SK-N-MC (cell line): ENCODE data around the gene TRMT6.

Source experiments
- DNase-seq: peaks from one replicate; pipeline ENCODE4 v3.0.0-alpha.2; 2011; ENCODE audit warnings: low read depth, low spot score
- H3K27ac ChIP-seq: fragments of 200-600 bp; sonication (generic); 2 replicates; pipeline ENCODE4 v1.5.1; 2016; ENCODE audit warnings: mixed run types
- H3K36me3 ChIP-seq: fragments of 200-600 bp; sonication (generic); 2 replicates; pipeline ENCODE4 v1.6.1; 2017; ENCODE audit warnings: antibody characterized with exemption, low read length, mixed read lengths; ENCODE audit not compliant: insufficient read depth
- H3K4me3 ChIP-seq: fragments of 200-600 bp; sonication (generic); 2 replicates; pipeline ENCODE4 v1.5.1; 2016
- H3K9ac ChIP-seq: fragments of 200-600 bp; sonication (generic); 2 replicates; pipeline ENCODE4 v1.8.0; 2017; ENCODE audit warnings: mixed run types, mixed read lengths; ENCODE audit not compliant: insufficient read length
- H3K9me3 ChIP-seq: fragments of 200-600 bp; sonication (generic); 2 replicates; pipeline ENCODE4 v1.6.1; 2017; ENCODE audit warnings: low read depth, mild to moderate bottlenecking, antibody characterized with exemption, low read length, moderate library complexity, mixed read lengths
- EZH2 ChIP-seq: fragments of 200-600 bp; sonication (generic); IDR thresholded peaks from one replicate; pipeline ENCODE4 v1.6.1; 2017; ENCODE audit warnings: antibody characterized with exemption
- FOXP2 ChIP-seq: optimal IDR thresholded peaks from 2 replicates; pipeline ENCODE3; 2011; ENCODE audit warnings: mild to moderate bottlenecking, moderate library complexity; ENCODE audit not compliant: insufficient read depth; ENCODE audit errors: extremely low read length, control extremely low read depth
- POLR2AphosphoS5 ChIP-seq: IDR thresholded peaks from 2 replicates; pipeline ENCODE4 v1.6.1; 2012; ENCODE audit warnings: mild to moderate bottlenecking, low read depth, low read length, borderline replicate concordance

The TRMT6 gene

GRCh38 chr20:5980720-5981538 lies 30.6 kb upstream of the TRMT6 start:
- H3K4me3 ChIP-seq = no peak overlapping the region
- DNase-seq = no peak
- H3K9me3 ChIP-seq = no peaks in the 10 kb centered on the region
- TF ChIP-seq POLR2AphosphoS5 = no peak
- TF ChIP-seq FOXP2 = no peak
- no peak for TF ChIP-seq EZH2
- H3K9ac ChIP-seq = no peak overlapping the region
- peaks cover 69% of the 10 kb centered on the region for H3K36me3 ChIP-seq
- no peak overlapping the region for H3K27ac ChIP-seq

GRCh38 chr20:5979801-5980200 lies 29.5 kb upstream of the TRMT6 start:
- Histone ChIP-seq H3K4me3 (no peak overlapping the region), H3K27ac (no peak overlapping the region), H3K9ac (no peak overlapping the region), H3K9me3 (no peaks in the 10 kb centered on the region), H3K36me3 (peaks cover 68% of the 10 kb centered on the region)
- TF ChIP-seq FOXP2 (no peak), POLR2AphosphoS5 (no peak), EZH2 (no peak)
- no peak for DNase-seq

DNA sequence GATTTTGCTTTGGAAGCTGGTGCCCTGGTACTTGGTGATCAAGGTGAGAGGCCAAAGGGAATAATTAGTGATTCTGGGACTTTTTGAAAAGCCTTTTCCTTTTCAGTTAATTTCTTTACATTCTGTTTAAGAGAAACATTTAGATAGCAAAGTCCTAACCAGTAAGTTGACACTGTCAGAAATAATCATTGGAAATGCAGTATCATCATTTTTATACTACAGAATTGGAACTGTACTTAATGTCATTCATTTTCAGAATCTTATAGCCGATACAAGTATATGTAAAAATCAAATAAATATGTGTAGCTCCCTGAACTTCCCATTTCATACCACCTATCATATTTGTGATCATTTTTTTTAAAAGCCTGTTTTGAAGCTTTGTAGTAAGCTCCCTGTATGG lies 27.6 kb upstream of the TRMT6 start:
- no peak for TF ChIP-seq EZH2
- Histone ChIP-seq H3K4me3 (no peak overlapping the region), H3K36me3 (peaks cover 68% of the 10 kb centered on the region), H3K9me3 (no peaks in the 10 kb centered on the region), H3K9ac (no peak overlapping the region), H3K27ac (no peak overlapping the region)
- DNase-seq = no peak

DNA sequence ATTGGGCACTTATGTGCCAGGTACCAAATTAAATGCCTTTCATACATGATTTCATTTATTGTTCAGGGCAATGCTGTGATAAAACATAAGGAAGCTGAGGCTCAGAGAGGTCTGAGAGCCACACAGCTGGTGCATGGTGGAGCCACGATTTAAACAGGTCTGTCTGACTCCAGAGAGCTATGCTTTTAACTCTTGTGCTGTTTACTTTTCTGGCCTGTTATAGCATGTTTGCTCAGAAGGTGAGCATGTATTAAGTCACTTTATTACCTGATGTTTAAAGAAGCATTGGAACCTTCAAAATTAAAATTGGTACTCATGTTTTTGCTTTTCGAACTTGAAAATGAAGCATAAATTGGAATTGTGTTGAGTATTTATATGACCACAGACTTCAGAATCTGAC lies 26.9 kb upstream of the TRMT6 start:
- Histone ChIP-seq H3K36me3 (peaks cover 65% of the 10 kb centered on the region), H3K27ac (no peak overlapping the region), H3K4me3 (no peak overlapping the region), H3K9me3 (no peaks in the 10 kb centered on the region), H3K9ac (no peak overlapping the region)
- no peak for DNase-seq
- TF ChIP-seq EZH2 (no peak), POLR2AphosphoS5 (no peak), FOXP2 (no peak)

DNA sequence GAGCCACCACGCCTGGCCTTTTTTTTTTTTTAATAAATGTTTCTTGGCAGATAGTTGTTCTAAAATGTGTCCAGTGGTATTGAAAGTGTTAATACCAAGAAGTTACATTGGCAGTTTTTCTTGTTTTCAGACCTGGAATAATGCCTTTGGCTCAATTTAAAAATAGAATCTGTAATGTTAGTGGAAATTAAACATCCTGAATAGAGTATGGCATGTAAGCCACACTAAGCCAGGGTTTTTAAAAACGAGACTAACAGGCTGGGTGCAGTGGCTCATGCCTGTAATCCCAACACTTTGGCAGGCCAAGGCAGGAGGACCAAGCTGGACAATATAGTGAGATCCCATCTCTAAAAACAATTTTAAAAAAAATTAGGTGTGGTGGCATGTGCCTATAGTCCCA lies 25.4 kb upstream of the TRMT6 start:
- TF ChIP-seq FOXP2 (no peak), POLR2AphosphoS5 (no peak), EZH2 (no peak)
- Histone ChIP-seq H3K4me3 (no peak overlapping the region), H3K27ac (no peak overlapping the region), H3K9me3 (no peaks in the 10 kb centered on the region), H3K36me3 (peaks cover 64% of the 10 kb centered on the region), H3K9ac (no peak overlapping the region)
- no peak for DNase-seq

- peaks cover 71% of the 10 kb centered on the region for H3K36me3 ChIP-seq
- no peak for DNase-seq
- no peak overlapping the region for H3K9ac ChIP-seq
- H3K4me3 ChIP-seq = no peak overlapping the region
- no peak for TF ChIP-seq FOXP2
- no peak for TF ChIP-seq EZH2
- TF ChIP-seq POLR2AphosphoS5 = no peak
- H3K27ac ChIP-seq = no peak overlapping the region
- H3K9me3 ChIP-seq = no peaks in the 10 kb centered on the region
Measured at GRCh38 chr20:5974531-5974930, 24.2 kb upstream of the TRMT6 start.

- Histone ChIP-seq H3K4me3 (no peak overlapping the region), H3K36me3 (peaks cover 66% of the 10 kb centered on the region), H3K9ac (no peak overlapping the region), H3K27ac (no peak overlapping the region), H3K9me3 (no peaks in the 10 kb centered on the region)
- DNase-seq = no peak
- no peak for TF ChIP-seq FOXP2
- no peak for TF ChIP-seq EZH2
- TF ChIP-seq POLR2AphosphoS5 = no peak
Measured at GRCh38 chr20:5973971-5974370, 23.6 kb upstream of the TRMT6 start.

DNA sequence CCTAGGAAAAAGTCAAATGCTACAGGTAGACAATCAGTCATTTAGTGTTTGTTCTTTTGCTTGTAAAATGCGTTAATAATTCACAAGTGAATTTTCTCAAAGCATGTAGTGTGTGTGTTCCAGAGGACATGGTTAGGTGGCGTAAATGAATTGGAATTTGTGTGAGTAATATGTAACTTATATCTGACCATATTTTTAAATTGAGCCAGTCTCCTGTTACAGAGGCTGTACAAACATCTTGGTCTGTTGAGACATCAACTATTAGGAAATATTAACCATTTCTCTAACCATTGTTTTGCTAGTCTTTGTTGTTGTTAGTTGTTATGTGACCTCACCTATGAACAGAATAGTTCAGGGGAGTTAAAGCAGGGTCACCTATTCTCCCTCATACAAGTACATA lies 22.8 kb upstream of the TRMT6 start:
- no peak overlapping the region for H3K9ac ChIP-seq

GRCh38 chr20:5971203-5971602 lies 20.9 kb upstream of the TRMT6 start:
- no peak overlapping the region for H3K27ac ChIP-seq
- peaks cover 70% of the 10 kb centered on the region for H3K36me3 ChIP-seq

More for the DNA sequence above, 22.8 kb upstream of the TRMT6 start:
- Histone ChIP-seq H3K4me3 (no peak overlapping the region), H3K9me3 (no peaks in the 10 kb centered on the region), H3K36me3 (peaks cover 66% of the 10 kb centered on the region), H3K27ac (no peak overlapping the region)
- TF ChIP-seq FOXP2 = no peak
- DNase-seq = no peak

More at GRCh38 chr20:5971203-5971602, 20.9 kb upstream of the TRMT6 start:
- TF ChIP-seq EZH2 = no peak
- TF ChIP-seq POLR2AphosphoS5 = no peak
- no peak for TF ChIP-seq FOXP2
- Histone ChIP-seq H3K4me3 (no peak overlapping the region), H3K9me3 (no peaks in the 10 kb centered on the region), H3K9ac (no peak overlapping the region)
- DNase-seq = no peak
